Bronchial epithelial cell (primary cell): ENCODE measurements around the gene RBPJ. TPM values are rescaled to one million over a fixed set of nuclear protein-coding genes. Genes with fewer than 3 reads are reported as not detected.

Experiments used
- DNase-seq: peaks from one replicate; pipeline ENCODE4 v3.0.0-alpha.2; 2010; ENCODE audit warnings: low read depth
- FAIRE-seq: peaks from 2 replicates; lab custom pipeline; 2011; peaks lifted over from hg19 to GRCh38; lab: Jason Lieb, UNC
- H3K27me3 ChIP-seq: 2 replicates; pipeline ENCODE4 v1.5.1; 2011; ENCODE audit warnings: low read length; ENCODE audit not compliant: control insufficient read depth, insufficient read depth
- H3K36me3 ChIP-seq: 2 replicates; pipeline ENCODE4 v1.5.1; 2011; ENCODE audit warnings: low read length; ENCODE audit not compliant: control insufficient read depth, insufficient read depth
- H3K4me3 ChIP-seq: 2 replicates; pipeline ENCODE4 v1.5.1; 2011; ENCODE audit warnings: mild to moderate bottlenecking, low read depth, low read length, control low read depth
- CTCF ChIP-seq: IDR thresholded peaks from 2 replicates; pipeline ENCODE4 v1.5.1; 2011; ENCODE audit warnings: mild to moderate bottlenecking, moderate library complexity, low read length, control low read depth, inconsistent platforms; ENCODE audit not compliant: insufficient read depth, severe bottlenecking
- total RNA-seq: library from RNA; depleted of rRNA; stranded (reverse); fragments of >200 nt; gene quantifications from 2 replicates; pipeline ENCODE4 v1.2.1, GENCODE V29; 2014

The RBPJ gene
- total RNA-seq, 1 donor from 2014 or later, result 34.5 TPM

- no peaks in the 10 kb centered on the region for H3K27me3 ChIP-seq
- DNase-seq, result no peak
- H3K36me3 ChIP-seq, result no peaks in the 10 kb centered on the region
- H3K4me3 ChIP-seq, result no peak overlapping the region
- no peak for TF ChIP-seq CTCF
- FAIRE-seq, result no peak
These were observed 47.9 kb downstream of the RBPJ start for GRCh38 chr4:26368685-26369084.

- DNase-seq, result no peak
- no peak for FAIRE-seq
- Histone ChIP-seq H3K4me3 (no peak overlapping the region), H3K36me3 (no peaks in the 10 kb centered on the region), H3K27me3 (no peaks in the 10 kb centered on the region)
- no peak for TF ChIP-seq CTCF
These were observed 48.3 kb downstream of the RBPJ start for GRCh38 chr4:26369132-26369531.

GRCh38 chr4:26369581-26369980 is 48.8 kb downstream of the RBPJ start:
- Histone ChIP-seq H3K27me3 (no peaks in the 10 kb centered on the region), H3K4me3 (no peak overlapping the region), H3K36me3 (no peaks in the 10 kb centered on the region)
- DNase-seq, result no peak
- no peak for TF ChIP-seq CTCF
- no peak for FAIRE-seq

GRCh38 chr4:26372076-26372475 is 51.3 kb downstream of the RBPJ start:
- no peak for FAIRE-seq
- Histone ChIP-seq H3K27me3 (no peaks in the 10 kb centered on the region), H3K4me3 (no peak overlapping the region), H3K36me3 (no peaks in the 10 kb centered on the region)
- DNase-seq, result no peak
- TF ChIP-seq CTCF, result no peak

- DNase-seq (peak; percentile 60), FAIRE-seq (peak; percentile 77)
- H3K36me3 ChIP-seq, result no peaks in the 10 kb centered on the region
- no peaks in the 10 kb centered on the region for H3K27me3 ChIP-seq
- no peak overlapping the region for H3K4me3 ChIP-seq
- TF ChIP-seq CTCF, result no peak
These were observed 51.8 kb downstream of the RBPJ start for GRCh38 chr4:26372525-26373172.

GRCh38 chr4:26375551-26375950 is 54.7 kb downstream of the RBPJ start:
- DNase-seq, result no peak
- TF ChIP-seq CTCF, result no peak
- H3K36me3 ChIP-seq, result no peaks in the 10 kb centered on the region
- H3K4me3 ChIP-seq, result no peak overlapping the region
- FAIRE-seq, result no peak
- H3K27me3 ChIP-seq, result no peaks in the 10 kb centered on the region
